ENCODE measurements around the gene TEX54. TPM values are rescaled to one million over a fixed set of nuclear protein-coding genes. Genes with fewer than 3 reads are reported as not detected.

Gene TEX54
- total RNA-seq = not detected

DNA sequence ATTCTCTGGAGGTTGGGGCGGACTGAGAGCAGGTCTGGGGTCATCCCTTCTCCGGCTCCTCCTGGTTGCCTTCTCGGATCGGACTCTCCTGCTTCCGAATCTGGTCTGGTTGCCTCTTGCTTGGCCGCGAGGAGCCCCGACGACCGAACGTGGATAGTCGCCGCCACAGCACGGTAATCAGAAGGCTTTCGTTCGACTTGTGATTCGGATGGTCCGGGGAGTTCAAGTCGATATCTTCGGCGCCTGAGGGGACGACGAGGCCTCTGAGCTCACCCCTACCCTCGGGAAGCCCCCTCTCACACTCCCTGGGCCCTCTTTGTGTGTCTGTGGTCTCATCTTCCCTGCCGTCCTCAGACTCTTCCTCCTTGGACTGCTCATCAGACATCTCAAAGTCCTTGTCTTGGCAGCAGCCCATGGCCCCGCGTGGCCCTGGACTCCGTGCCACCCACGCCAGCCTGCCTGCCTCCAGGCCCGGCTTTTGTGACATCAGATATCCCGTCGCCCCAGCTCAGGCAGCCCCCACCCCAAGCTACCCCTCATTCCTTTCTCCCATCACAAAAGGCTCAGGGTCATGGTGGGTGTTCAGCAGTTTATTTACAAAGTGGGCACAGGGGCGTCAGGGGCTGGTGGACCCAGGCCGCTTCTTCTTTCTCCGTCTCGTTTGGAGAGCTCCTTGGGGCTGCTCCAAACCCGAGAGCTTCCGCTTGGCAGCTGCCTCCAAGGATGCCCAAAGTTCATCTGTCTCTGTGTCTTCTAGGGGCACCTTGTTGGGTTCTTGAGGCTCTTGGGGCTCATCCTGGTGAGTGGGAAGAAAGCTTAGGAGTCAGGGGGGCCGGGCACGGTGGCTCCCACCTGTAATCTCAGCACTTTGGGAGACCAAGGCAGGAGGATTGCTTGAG, at the start of gene TEX54:
TEX54 (minus strand) TSS at position 506 of the 899 bp plus-strand sequence.
- 15 to 22% methylated on average over 12 to 15 of the region's 40 CpGs for WGBS, 2 donors
- intact Hi-C loops (cut with DNase I) = no loop called here
- DNase-seq = no peak

DNA sequence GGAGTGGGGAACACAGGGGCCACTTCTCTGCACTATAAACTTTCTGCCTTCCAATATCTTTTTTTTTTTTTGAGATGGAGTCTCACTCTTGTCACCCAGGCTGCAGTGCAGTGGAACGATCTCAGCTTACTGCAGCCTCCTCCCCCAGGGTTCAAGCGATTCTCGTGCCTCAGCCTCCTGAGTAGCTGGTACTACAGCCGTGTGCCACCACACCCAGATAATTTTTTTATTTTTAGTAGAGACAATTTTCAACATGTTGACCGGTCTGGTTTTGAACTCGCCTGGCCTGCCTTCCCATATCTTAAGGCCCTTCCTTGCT, 49.7 kb upstream of the TEX54 start:
- no peak for DNase-seq
- peak overlapping the region; percentile 74 to 99 (median 86) for H3K4me3 ChIP-seq
- intact Hi-C loops (cut with DNase I) = loop anchor here (5.0 kb wide), 1 partner anchor 95 kb away; the partner anchor contains the start of gene TMEM179B
- WGBS, 2 donors = 14 to 19% methylated on average over 6 of the region's 6 CpGs
- TF ChIP-seq, protein P1, sequence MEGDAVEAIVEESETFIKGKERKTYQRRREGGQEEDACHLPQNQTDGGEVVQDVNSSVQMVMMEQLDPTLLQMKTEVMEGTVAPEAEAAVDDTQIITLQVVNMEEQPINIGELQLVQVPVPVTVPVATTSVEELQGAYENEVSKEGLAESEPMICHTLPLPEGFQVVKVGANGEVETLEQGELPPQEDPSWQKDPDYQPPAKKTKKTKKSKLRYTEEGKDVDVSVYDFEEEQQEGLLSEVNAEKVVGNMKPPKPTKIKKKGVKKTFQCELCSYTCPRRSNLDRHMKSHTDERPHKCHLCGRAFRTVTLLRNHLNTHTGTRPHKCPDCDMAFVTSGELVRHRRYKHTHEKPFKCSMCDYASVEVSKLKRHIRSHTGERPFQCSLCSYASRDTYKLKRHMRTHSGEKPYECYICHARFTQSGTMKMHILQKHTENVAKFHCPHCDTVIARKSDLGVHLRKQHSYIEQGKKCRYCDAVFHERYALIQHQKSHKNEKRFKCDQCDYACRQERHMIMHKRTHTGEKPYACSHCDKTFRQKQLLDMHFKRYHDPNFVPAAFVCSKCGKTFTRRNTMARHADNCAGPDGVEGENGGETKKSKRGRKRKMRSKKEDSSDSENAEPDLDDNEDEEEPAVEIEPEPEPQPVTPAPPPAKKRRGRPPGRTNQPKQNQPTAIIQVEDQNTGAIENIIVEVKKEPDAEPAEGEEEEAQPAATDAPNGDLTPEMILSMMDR (IDR thresholded peaks at IDR 0.05) = no peak
- TF ChIP-seq POLR2A (IDR thresholded peaks at IDR 0.05) = no peak
- H3K27me3 ChIP-seq = no peaks in the 10 kb centered on the region
- no peaks in the 10 kb centered on the region for H3K9me3 ChIP-seq
- H3K4me1 ChIP-seq = peaks cover 44 to 88% (median 51%) of the 10 kb centered on the region in 3 donors
- peaks cover 36 to 54% (median 51%) of the 10 kb centered on the region in 3 donors for H3K36me3 ChIP-seq
- peak overlapping the region; percentile 95 to 100 (median 98) for H3K27ac ChIP-seq

More for the DNA sequence above, at the start of gene TEX54:
- TF ChIP-seq POLR2A (IDR thresholded peaks at IDR 0.05) = no peak
- TF ChIP-seq, protein P1 (IDR thresholded peaks at IDR 0.05) = no peak
- H3K27ac ChIP-seq = peak within 1 kb of the TSS; percentile 93 to 100 (median 98)
- H3K4me3 ChIP-seq = peak within 1 kb of the TSS; percentile 65 to 90 (median 81)
- H3K9me3 ChIP-seq = no peaks in the 10 kb centered on the region
- H3K27me3 ChIP-seq = no peaks in the 10 kb centered on the region
- H3K4me1 ChIP-seq = peaks cover 17 to 63% (median 39%) of the 10 kb centered on the region in 3 donors
- H3K36me3 ChIP-seq = peaks cover 0 to 56% (median 22%) of the 10 kb centered on the region in 3 donors

DNA sequence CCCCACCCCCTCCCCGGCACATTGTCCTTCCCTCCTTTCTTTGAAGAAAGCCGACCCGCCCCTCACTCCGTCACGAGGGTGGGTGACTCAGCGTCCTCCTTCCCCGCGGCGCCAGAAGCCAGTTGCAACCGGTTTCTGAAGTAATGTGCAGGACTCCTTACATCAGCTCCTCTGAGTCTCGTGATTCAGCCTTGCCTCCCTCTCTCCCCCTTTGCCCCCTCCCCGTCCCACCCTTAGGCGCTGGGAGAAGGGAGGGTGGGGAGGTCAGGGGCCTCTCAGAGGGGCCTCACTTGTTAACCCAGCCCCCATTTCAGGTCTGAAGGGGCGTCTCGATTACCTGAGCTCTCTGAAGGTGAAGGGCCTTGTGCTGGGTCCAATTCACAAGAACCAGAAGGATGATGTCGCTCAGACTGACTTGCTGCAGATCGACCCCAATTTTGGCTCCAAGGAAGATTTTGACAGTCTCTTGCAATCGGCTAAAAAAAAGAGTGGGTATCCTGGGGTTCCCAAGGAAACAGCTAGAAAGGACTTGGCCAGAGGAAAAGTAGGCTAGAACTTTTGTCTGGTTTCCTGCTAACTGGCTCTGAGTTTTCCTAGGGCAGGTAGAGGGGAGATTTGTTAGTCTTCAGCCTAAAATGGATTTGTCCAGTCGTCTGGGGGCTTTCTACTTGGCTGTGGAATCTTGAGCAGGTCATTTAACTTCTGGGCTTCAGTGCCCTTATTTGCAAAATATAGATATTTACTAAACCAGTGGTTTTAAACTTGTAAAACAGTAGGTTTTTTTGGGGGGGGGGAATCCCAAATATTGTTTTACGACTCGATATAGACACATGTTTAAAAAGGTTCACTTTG, 49.2 kb upstream of the TEX54 start:
- no peaks in the 10 kb centered on the region for H3K9me3 ChIP-seq
- intact Hi-C loops (cut with DNase I) = loop anchor here (5.0 kb wide), 1 partner anchor 95 kb away; the partner anchor contains the start of gene TMEM179B
- peaks cover 44 to 88% (median 49%) of the 10 kb centered on the region in 3 donors for H3K4me1 ChIP-seq
- WGBS, 2 donors = 1 to 2% methylated on average over 8 to 12 of the region's 21 CpGs
- H3K4me3 ChIP-seq = peak overlapping the region; percentile 74 to 99 (median 86)
- peaks cover 30 to 48% (median 46%) of the 10 kb centered on the region in 3 donors for H3K36me3 ChIP-seq
- DNase-seq = peak; percentile 80
- no peaks in the 10 kb centered on the region for H3K27me3 ChIP-seq
- peak overlapping the region; percentile 95 to 100 (median 98) for H3K27ac ChIP-seq
- peak in 1 of 4 donors; percentile 7 for TF ChIP-seq POLR2A (IDR thresholded peaks at IDR 0.05)
- TF ChIP-seq, protein P1 (IDR thresholded peaks at IDR 0.05) = no peak

GRCh38 chr11:62880803-62881578, 48.4 kb upstream of the TEX54 start, which contains the start of gene SLC3A2:
TSS of gene SLC3A2 (plus strand) at chr11:62880896. CDS start at chr11:62881024, 128 bp downstream.
- Histone ChIP-seq H3K9me3 (no peaks in the 10 kb centered on the region), H3K27ac (peak within 1 kb of the TSS; percentile 95 to 100 (median 98)), H3K36me3 (peaks cover 23 to 40% (median 39%) of the 10 kb centered on the region in 3 donors), H3K27me3 (no peaks in the 10 kb centered on the region), H3K4me3 (peak within 1 kb of the TSS; percentile 74 to 99 (median 86)), H3K4me1 (peaks cover 44 to 87% (median 48%) of the 10 kb centered on the region in 3 donors)
- 0 to 1% methylated on average over 11 to 16 of the region's 69 CpGs for WGBS, 2 donors
- DNase-seq = peak; percentile 72
- intact Hi-C loops (cut with DNase I) = loop anchor here (5.0 kb wide), 1 partner anchor 94 kb away; the partner anchor contains the start of gene TMEM179B
- TF ChIP-seq, protein P1 (IDR thresholded peaks at IDR 0.05) = peak; percentile 65 to 79 (median 68)
- peak in 3 of 4 donors; percentile 95 to 99 (median 98) for TF ChIP-seq POLR2A (IDR thresholded peaks at IDR 0.05)

All from esophagus squamous epithelium (tissue), 5 donors.